T-helper 22 cell (primary cell): Measurements from ENCODE around the gene ZNF609.

Experiments
- DNase-seq: peaks from one replicate; pipeline ENCODE4 v3.0.0-alpha.2; 2020; ENCODE audit warnings: low read depth

Gene ZNF609

GRCh38 chr15:64544450-64544849, 84.1 kb downstream of the ZNF609 start:
- no peak for DNase-seq

- DNase-seq, result no peak
Measured at GRCh38 chr15:64547275-64547674, 86.9 kb downstream of the ZNF609 start.

GRCh38 chr15:64548235-64548634, 87.9 kb downstream of the ZNF609 start:
- DNase-seq, result no peak

- DNase-seq, result no peak
Measured at GRCh38 chr15:64549860-64550259, 89.5 kb downstream of the ZNF609 start.

GRCh38 chr15:64552281-64552948, 92.0 kb downstream of the ZNF609 start:
- DNase-seq, result no peak

GRCh38 chr15:64558460-64559179, 98.2 kb downstream of the ZNF609 start:
- DNase-seq, result no peak

GRCh38 chr15:64559243-64559642, 98.9 kb downstream of the ZNF609 start:
- DNase-seq, result no peak

GRCh38 chr15:64560501-64560900, 100.1 kb downstream of the ZNF609 start:
- DNase-seq, result no peak

GRCh38 chr15:64560998-64561397, 100.6 kb downstream of the ZNF609 start:
- DNase-seq, result no peak

- no peak for DNase-seq
Measured at GRCh38 chr15:64562003-64562640, 101.7 kb downstream of the ZNF609 start.

- DNase-seq, result no peak
Measured at GRCh38 chr15:64566102-64566501, 105.7 kb downstream of the ZNF609 start.

GRCh38 chr15:64566629-64567427, 106.5 kb downstream of the ZNF609 start:
- DNase-seq, result no peak

GRCh38 chr15:64568765-64569164, 108.4 kb downstream of the ZNF609 start:
- no peak for DNase-seq

GRCh38 chr15:64571857-64572291, 111.5 kb downstream of the ZNF609 start:
- no peak for DNase-seq

- no peak for DNase-seq
Measured at GRCh38 chr15:64572856-64573255, 112.5 kb downstream of the ZNF609 start.

- DNase-seq, result no peak
Measured at GRCh38 chr15:64574301-64575017, 114.1 kb downstream of the ZNF609 start.

- DNase-seq, result no peak
Measured at GRCh38 chr15:64580696-64581407, 120.5 kb downstream of the ZNF609 start.

GRCh38 chr15:64581408-64581761, 121.0 kb downstream of the ZNF609 start:
- no peak for DNase-seq

GRCh38 chr15:64582202-64582601, 121.8 kb downstream of the ZNF609 start:
- no peak for DNase-seq

GRCh38 chr15:64583519-64583918, 123.1 kb downstream of the ZNF609 start:
- no peak for DNase-seq

- DNase-seq, result no peak
Measured at GRCh38 chr15:64583983-64584382, 123.6 kb downstream of the ZNF609 start.
